CD14-positive monocyte (primary cell): ENCODE measurements around the gene TMTC3. TPM values are rescaled to one million over a fixed set of nuclear protein-coding genes. Genes with fewer than 3 reads are reported as not detected.

Experiments used
- DNase-seq, 3 donors: peaks; one replicate each; pipeline ENCODE4 v3.0.0-alpha.2; 2011 to 2022
- H2AFZ ChIP-seq: 2 replicates; pipeline ENCODE4 v1.6.0; 2012; ENCODE audit warnings: mild to moderate bottlenecking, low read depth, low read length, inconsistent platforms; ENCODE audit not compliant: insufficient read depth, poor library complexity, severe bottlenecking
- H3K27ac ChIP-seq, 2 donors: 1 replicate in 1 of 2; 2 replicates in 1 of 2; pipeline ENCODE4 v1.5.1; 2012 to 2013; ENCODE audit warnings: low read length in 2 of 2, control low read depth in 1 of 2, inconsistent platforms in 1 of 2, low read depth in 1 of 2, mild to moderate bottlenecking in 1 of 2
- H3K27me3 ChIP-seq, 2 donors: one replicate each; pipeline versions ENCODE4 v1.6.0 to v1.6.1; 2011 to 2013; ENCODE audit warnings: low read length in 2 of 2; ENCODE audit not compliant: control insufficient read depth in 2 of 2, insufficient read depth in 2 of 2
- H3K36me3 ChIP-seq, 2 donors: replicated peaks in 1 of 2; 1 replicate in 1 of 2; 2 replicates in 1 of 2; pipeline versions ENCODE4 v1.5.1 to v1.6.1; 2012 to 2013; ENCODE audit warnings: low read length in 2 of 2, control low read depth in 1 of 2, inconsistent platforms in 1 of 2, mild to moderate bottlenecking in 1 of 2; ENCODE audit not compliant: insufficient read depth in 2 of 2, control insufficient read depth in 1 of 2
- H3K4me1 ChIP-seq, 2 donors: 1 replicate in 1 of 2; 2 replicates in 1 of 2; pipeline versions ENCODE4 v1.5.1 to v1.6.1; 2012 to 2013; ENCODE audit warnings: low read length in 2 of 2, control low read depth in 1 of 2, inconsistent platforms in 1 of 2, mild to moderate bottlenecking in 1 of 2, moderate library complexity in 1 of 2; ENCODE audit not compliant: insufficient read depth in 2 of 2, control insufficient read depth in 1 of 2
- H3K4me2 ChIP-seq: replicated peaks from 2 replicates; pipeline ENCODE3; 2012; ENCODE audit warnings: low read length, moderate library complexity, mild to moderate bottlenecking; ENCODE audit not compliant: poor library complexity, severe bottlenecking; ENCODE audit errors: extremely low read depth
- H3K4me3 ChIP-seq, 3 experiments: fragments of 200-600 bp in 1 of 3; sonication (generic) in 1 of 3; replicated peaks in 1 of 3; 1 replicate in 2 of 3; 2 replicates in 1 of 3; pipeline ENCODE4 v1.5.1; 2011 to 2013; ENCODE audit warnings: low read length in 3 of 3, mild to moderate bottlenecking in 3 of 3, control low read depth in 2 of 3, low read depth in 2 of 3, inconsistent platforms in 1 of 3, moderate library complexity in 1 of 3
- H3K79me2 ChIP-seq: 2 replicates; pipeline ENCODE4 v1.6.0; 2012; ENCODE audit warnings: mild to moderate bottlenecking, control low read depth, inconsistent platforms, low read length, moderate library complexity; ENCODE audit not compliant: insufficient read depth
- H3K9ac ChIP-seq: 2 replicates; pipeline ENCODE4 v1.6.0; 2017; ENCODE audit warnings: low read length, mild to moderate bottlenecking; ENCODE audit not compliant: insufficient read depth, poor library complexity, severe bottlenecking
- H3K9me3 ChIP-seq, 2 donors: replicated peaks in 1 of 2; 1 replicate in 1 of 2; 2 replicates in 1 of 2; pipeline versions ENCODE4 v1.5.1 to v1.6.1; 2012 to 2013; ENCODE audit warnings: low read length in 2 of 2, control low read depth in 1 of 2; ENCODE audit not compliant: control insufficient read depth in 1 of 2, insufficient read depth in 1 of 2
- H4K20me1 ChIP-seq: 2 replicates; pipeline ENCODE4 v1.6.0; 2012; ENCODE audit warnings: mild to moderate bottlenecking, low read length, control low read depth, moderate library complexity; ENCODE audit not compliant: insufficient read depth
- H3K27ac Mint-ChIP-seq, 7 donors: one replicate each; pipeline ENCODE4 v1.8.0; 2020; ENCODE audit warnings: mild to moderate bottlenecking in 7 of 7, mixed read lengths in 7 of 7, moderate library complexity in 6 of 7, inconsistent platforms in 2 of 7
- H3K27me3 Mint-ChIP-seq, 3 donors: one replicate each; pipeline ENCODE4 v1.8.0; 2021 to 2022; ENCODE audit warnings: low read depth in 3 of 3, mild to moderate bottlenecking in 3 of 3, mixed read lengths in 3 of 3, moderate library complexity in 3 of 3, inconsistent platforms in 1 of 3
- H3K36me3 Mint-ChIP-seq, 2 donors: one replicate each; pipeline ENCODE4 v1.8.0; 2020; ENCODE audit warnings: mixed read lengths in 2 of 2, inconsistent platforms in 1 of 2, mild to moderate bottlenecking in 1 of 2
- H3K4me1 Mint-ChIP-seq: one replicate; pipeline ENCODE4 v1.8.0; 2020; ENCODE audit warnings: mild to moderate bottlenecking, mixed read lengths
- H3K4me3 Mint-ChIP-seq, 2 donors: one replicate each; pipeline ENCODE4 v1.8.0; 2020; ENCODE audit warnings: mild to moderate bottlenecking in 2 of 2, mixed read lengths in 2 of 2, moderate library complexity in 1 of 2
- H3K9me3 Mint-ChIP-seq, 7 donors: one replicate each; pipeline ENCODE4 v1.8.0; 2020 to 2022; ENCODE audit warnings: mixed read lengths in 7 of 7, mild to moderate bottlenecking in 6 of 7, moderate library complexity in 6 of 7, inconsistent platforms in 2 of 7
- WGBS: methylation state at CpG from one replicate; pipeline ENCODE4 v1.1.5; 2013; ENCODE audit warnings: missing lambda C conversion rate; ENCODE audit not compliant: insufficient coverage; 5-methylcytosine and 5-hydroxymethylcytosine counted together
- intact Hi-C, 2 donors: fragments of 100-400 bp; cut with micrococcal nuclease; formaldehyde crosslinking; loops; one replicate each; pipeline versions ENCODE4 v1.15.0 to v1.15.1; 2023
- polyA plus RNA-seq, 3 donors: library from polyadenylated mRNA; depleted of rRNA in 1 of 3; unstranded in 2 of 3; stranded (reverse) in 1 of 3; fragments of 300-500 nt in 2 of 3; fragments of >200 nt in 1 of 3; fragmentation: Illumina TruSeq in 2 of 3; gene quantifications; 1 replicate in 2 of 3; 2 replicates in 1 of 3; pipeline ENCODE4 v1.2.3, GENCODE V29; 2012 to 2021
- TF ChIP-seq, protein P1 (sequence below): fragments of 200-600 bp; IDR thresholded peaks from one replicate; pipeline ENCODE4 v1.8.0; 2022; ENCODE audit warnings: antibody characterized with exemption, mild to moderate bottlenecking

TMTC3 gene
- polyA plus RNA-seq, 3 donors, result 1.1 to 2.2 (median 1.2) TPM

DNA sequence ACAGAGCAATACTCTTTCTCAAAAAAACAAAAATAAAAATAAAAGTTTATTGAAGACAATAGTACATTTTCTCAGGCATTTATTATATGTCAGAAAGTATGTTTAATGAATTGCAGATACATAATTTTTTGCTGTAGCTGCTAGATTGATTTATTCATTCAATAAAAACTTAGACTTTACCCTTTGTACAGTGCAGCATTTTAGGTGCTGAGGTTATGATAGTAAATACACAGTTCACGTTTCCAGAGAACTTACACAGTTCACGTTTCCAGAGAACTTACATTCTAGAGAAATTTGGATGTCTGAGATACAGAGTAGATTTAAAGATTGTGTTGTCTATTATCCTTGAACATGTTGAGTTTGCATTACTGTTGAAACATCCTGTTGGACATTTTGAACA, 25.3 kb downstream of the TMTC3 start:
- H3K27ac Mint-ChIP-seq, result no peak overlapping the region
- no CpG with 5 or more reads among the region's 2 CpGs for WGBS
- no peaks in the 10 kb centered on the region for H4K20me1 ChIP-seq
- H3K36me3 ChIP-seq, result peaks cover 25 to 44% of the 10 kb centered on the region in 2 donors
- TF ChIP-seq, protein P1, sequence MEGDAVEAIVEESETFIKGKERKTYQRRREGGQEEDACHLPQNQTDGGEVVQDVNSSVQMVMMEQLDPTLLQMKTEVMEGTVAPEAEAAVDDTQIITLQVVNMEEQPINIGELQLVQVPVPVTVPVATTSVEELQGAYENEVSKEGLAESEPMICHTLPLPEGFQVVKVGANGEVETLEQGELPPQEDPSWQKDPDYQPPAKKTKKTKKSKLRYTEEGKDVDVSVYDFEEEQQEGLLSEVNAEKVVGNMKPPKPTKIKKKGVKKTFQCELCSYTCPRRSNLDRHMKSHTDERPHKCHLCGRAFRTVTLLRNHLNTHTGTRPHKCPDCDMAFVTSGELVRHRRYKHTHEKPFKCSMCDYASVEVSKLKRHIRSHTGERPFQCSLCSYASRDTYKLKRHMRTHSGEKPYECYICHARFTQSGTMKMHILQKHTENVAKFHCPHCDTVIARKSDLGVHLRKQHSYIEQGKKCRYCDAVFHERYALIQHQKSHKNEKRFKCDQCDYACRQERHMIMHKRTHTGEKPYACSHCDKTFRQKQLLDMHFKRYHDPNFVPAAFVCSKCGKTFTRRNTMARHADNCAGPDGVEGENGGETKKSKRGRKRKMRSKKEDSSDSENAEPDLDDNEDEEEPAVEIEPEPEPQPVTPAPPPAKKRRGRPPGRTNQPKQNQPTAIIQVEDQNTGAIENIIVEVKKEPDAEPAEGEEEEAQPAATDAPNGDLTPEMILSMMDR, result no peak
- H3K9me3 ChIP-seq, result no peaks in the 10 kb centered on the region
- no peak overlapping the region for H3K4me3 Mint-ChIP-seq
- H3K9me3 Mint-ChIP-seq, result peaks cover 0 to 3% (median 2%) of the 10 kb centered on the region in 7 donors
- no peaks in the 10 kb centered on the region for H3K27me3 ChIP-seq
- no peak overlapping the region for H3K4me3 ChIP-seq
- H3K4me2 ChIP-seq, result no peak overlapping the region
- no peaks in the 10 kb centered on the region for H3K79me2 ChIP-seq
- H2AFZ ChIP-seq, result no peak overlapping the region
- intact Hi-C loops, result no loop called here
- H3K27me3 Mint-ChIP-seq, result no peaks in the 10 kb centered on the region
- no peak overlapping the region for H3K27ac ChIP-seq
- no peak for DNase-seq
- no peaks in the 10 kb centered on the region for H3K4me1 ChIP-seq
- no peak overlapping the region for H3K9ac ChIP-seq
- no peaks in the 10 kb centered on the region for H3K4me1 Mint-ChIP-seq
- H3K36me3 Mint-ChIP-seq, result peaks cover 47 to 60% of the 10 kb centered on the region in 2 donors

DNA sequence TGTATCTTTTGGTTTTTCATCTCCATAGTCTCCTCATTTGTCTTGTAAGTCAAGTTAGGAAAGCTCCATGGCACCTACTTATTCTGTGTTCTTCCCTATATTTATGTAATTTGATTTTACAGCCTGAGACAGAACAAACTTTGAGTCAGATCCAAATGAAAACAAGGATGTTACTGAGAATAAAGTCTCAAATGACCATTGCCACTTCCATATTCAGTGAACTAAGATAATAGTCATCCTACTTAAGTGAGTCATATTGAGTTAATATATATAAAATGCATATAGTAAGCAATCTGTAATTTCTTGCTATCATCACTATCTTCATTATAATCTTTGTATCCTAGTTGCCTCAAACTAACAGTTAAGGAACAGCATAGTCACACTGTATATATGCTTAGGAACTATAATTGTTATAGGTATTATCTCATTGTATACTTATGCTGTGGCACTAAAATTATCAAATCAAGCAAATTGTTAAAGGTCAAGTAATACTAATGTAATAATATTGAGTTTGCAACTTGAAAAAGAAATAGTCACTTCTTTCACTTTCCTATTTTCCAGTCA, 30.8 kb downstream of the TMTC3 start:
- Histone ChIP-seq H3K36me3 (peaks cover 15 to 60% of the 10 kb centered on the region in 2 donors), H3K27ac (no peak overlapping the region), H3K9me3 (no peaks in the 10 kb centered on the region), H3K9ac (no peak overlapping the region), H4K20me1 (no peaks in the 10 kb centered on the region), H3K4me2 (no peak overlapping the region), H3K79me2 (no peaks in the 10 kb centered on the region), H3K27me3 (no peaks in the 10 kb centered on the region), H3K4me3 (no peak overlapping the region), H2AFZ (no peak overlapping the region), H3K4me1 (no peaks in the 10 kb centered on the region)
- H3K27ac Mint-ChIP-seq, result no peak overlapping the region
- TF ChIP-seq, protein P1, result no peak
- DNase-seq, result no peak
- peaks cover 0 to 1% (median 0%) of the 10 kb centered on the region in 7 donors for H3K9me3 Mint-ChIP-seq
- no peaks in the 10 kb centered on the region for H3K27me3 Mint-ChIP-seq
- no peaks in the 10 kb centered on the region for H3K4me1 Mint-ChIP-seq
- intact Hi-C loops, result no loop called here
- H3K36me3 Mint-ChIP-seq, result peaks cover 46 to 68% of the 10 kb centered on the region in 2 donors
- H3K4me3 Mint-ChIP-seq, result no peak overlapping the region
